ENCODE measurements around the gene SLC35C1.

The SLC35C1 gene

GRCh38 chr11:45811571-45812290, 6.8 kb downstream of the SLC35C1 start:
- H3K36me3 ChIP-seq (ENCODE audit: insufficient read depth, insufficient read length, low read length), result peaks cover 58% of the 10 kb centered on the region
- peaks cover 16% of the 10 kb centered on the region for H3K4me1 ChIP-seq (ENCODE audit: insufficient read depth, insufficient read length)
- no peaks in the 10 kb centered on the region for H3K27me3 ChIP-seq (ENCODE audit: insufficient read depth, insufficient read length)
- DNase-seq (ENCODE audit: low read depth, low spot score), result no peak
- no peaks in the 10 kb centered on the region for H3K9me3 ChIP-seq (ENCODE audit: insufficient read depth, low read length)
- no peak overlapping the region for H3K9ac ChIP-seq (ENCODE audit: insufficient read length, low read depth)
- H3K4me3 ChIP-seq (ENCODE audit: insufficient read length, low read depth), result no peak overlapping the region
- TF ChIP-seq SUZ12 (IDR thresholded peaks at IDR 0.05; ENCODE audit: extremely low read depth, insufficient read depth, insufficient read length) (no peak), ZNF274 (IDR thresholded peaks at IDR 0.05; ENCODE audit: low read depth, low read length) (no peak), YY1 (IDR thresholded peaks at IDR 0.05; ENCODE audit: insufficient read depth, insufficient read length) (no peak)

DNA sequence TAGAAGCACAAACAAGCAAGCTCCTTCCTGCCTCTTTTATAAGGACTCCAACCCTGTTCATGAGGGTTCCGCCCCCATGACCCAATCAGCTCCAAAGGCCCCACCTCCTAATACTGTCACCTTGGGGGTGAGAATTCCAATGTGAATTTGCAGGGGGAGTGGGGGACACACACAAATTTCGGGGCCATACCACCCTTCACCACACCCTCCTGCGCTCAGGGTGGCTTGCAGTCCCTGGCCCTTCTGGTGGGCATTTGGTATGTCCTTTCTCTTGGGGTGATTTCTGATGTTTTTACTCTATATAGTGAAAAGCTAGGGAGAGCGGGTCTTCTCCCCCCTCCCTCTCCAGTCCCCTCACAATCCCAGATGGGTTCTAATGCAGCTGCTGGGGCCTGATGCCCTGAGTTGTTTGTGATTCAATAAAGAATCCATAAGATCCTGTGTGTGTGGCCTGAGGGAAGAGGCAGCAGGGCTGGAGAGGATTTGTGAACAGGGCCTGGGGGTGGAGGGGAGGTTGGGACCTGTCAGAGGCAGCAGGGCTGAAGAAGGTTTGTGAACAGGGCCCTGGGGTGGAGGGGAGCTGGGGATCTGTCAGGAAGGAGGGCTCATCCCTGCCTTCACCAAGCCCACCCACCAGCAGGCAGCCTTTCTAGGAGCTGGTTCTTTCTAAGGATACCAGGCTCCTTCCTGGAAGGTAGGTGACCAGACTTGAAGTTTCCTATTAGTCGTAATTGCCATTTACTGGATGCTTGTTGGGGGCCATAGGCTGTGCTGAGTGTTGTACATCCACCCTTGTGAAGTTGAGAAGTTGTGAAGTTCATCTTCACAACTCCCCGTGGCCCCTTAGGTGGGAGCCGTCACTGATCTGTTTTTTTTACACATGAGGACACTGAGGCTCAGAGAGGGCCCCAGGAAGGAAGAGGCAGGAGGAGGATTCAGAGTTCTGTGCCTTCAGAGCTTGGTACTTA, 7.9 kb downstream of the SLC35C1 start:
- TF ChIP-seq SUZ12 (IDR thresholded peaks at IDR 0.05; ENCODE audit: extremely low read depth, insufficient read depth, insufficient read length) (no peak), ZNF274 (IDR thresholded peaks at IDR 0.05; ENCODE audit: low read depth, low read length) (no peak), YY1 (IDR thresholded peaks at IDR 0.05; ENCODE audit: insufficient read depth, insufficient read length) (no peak)
- DNase-seq (ENCODE audit: low read depth, low spot score), result no peak
- Histone ChIP-seq H3K27me3 (ENCODE audit: insufficient read depth, insufficient read length) (no peaks in the 10 kb centered on the region), H3K4me3 (ENCODE audit: insufficient read length, low read depth) (no peak overlapping the region), H3K36me3 (ENCODE audit: insufficient read depth, insufficient read length, low read length) (peaks cover 47% of the 10 kb centered on the region), H3K9me3 (ENCODE audit: insufficient read depth, low read length) (no peaks in the 10 kb centered on the region), H3K9ac (ENCODE audit: insufficient read length, low read depth) (peak overlapping the region; percentile 29), H3K4me1 (ENCODE audit: insufficient read depth, insufficient read length) (peaks cover 13% of the 10 kb centered on the region)

DNA sequence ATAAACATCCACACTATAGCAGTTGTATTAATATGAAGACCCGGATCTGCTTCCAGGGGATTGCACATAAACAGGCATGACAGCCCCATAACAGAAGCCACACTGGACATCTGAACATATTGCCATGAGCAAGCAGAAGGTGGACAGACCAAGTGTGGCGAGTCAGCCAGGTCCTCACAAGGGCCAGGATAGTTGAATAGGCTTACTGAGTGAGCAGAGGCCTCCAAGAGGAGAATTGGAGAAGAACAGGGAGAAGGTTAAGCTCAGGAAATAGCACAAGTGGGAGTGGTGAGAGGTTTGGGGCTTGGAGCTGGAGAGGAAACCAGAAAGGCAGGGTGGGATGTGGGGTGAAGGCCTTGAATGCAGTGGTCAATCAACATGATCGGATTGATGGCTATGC, 10.8 kb downstream of the SLC35C1 start:
- H3K4me1 ChIP-seq (ENCODE audit: insufficient read depth, insufficient read length), result peaks cover 10% of the 10 kb centered on the region
- H3K4me3 ChIP-seq (ENCODE audit: insufficient read length, low read depth), result no peak overlapping the region
- no peaks in the 10 kb centered on the region for H3K9me3 ChIP-seq (ENCODE audit: insufficient read depth, low read length)
- peak overlapping the region; percentile 34 for H3K9ac ChIP-seq (ENCODE audit: insufficient read length, low read depth)
- no peaks in the 10 kb centered on the region for H3K27me3 ChIP-seq (ENCODE audit: insufficient read depth, insufficient read length)
- peaks cover 21% of the 10 kb centered on the region for H3K36me3 ChIP-seq (ENCODE audit: insufficient read depth, insufficient read length, low read length)
- DNase-seq (ENCODE audit: low read depth, low spot score), result no peak
- no peak for TF ChIP-seq YY1 (IDR thresholded peaks at IDR 0.05; ENCODE audit: insufficient read depth, insufficient read length)
- TF ChIP-seq ZNF274 (IDR thresholded peaks at IDR 0.05; ENCODE audit: low read depth, low read length), result no peak

- DNase-seq (ENCODE audit: low read depth, low spot score), result peak; percentile 75
- no peaks in the 10 kb centered on the region for H3K9me3 ChIP-seq (ENCODE audit: insufficient read depth, low read length)
These were observed 11.7 kb downstream of the SLC35C1 start for GRCh38 chr11:45816614-45817013.

DNA sequence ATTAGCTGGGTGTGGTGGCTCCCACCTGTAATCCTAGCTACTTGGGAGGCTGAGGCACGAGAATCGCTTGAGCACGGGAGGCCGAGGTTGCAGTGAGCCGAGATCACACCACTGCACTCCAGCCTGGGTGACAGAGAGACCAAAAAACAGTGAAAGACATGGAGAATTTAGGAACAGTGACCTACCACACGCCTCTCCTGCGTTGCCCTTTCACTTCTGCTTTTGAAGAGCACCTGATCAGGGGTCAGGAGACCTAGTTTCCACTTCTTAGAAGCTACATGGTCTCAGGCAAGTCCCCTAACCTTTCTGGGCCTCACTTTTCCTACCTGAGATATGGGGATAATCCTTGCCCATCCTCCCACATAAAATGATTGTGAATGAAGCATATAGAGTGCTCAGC, 12.2 kb downstream of the SLC35C1 start:
- no peak for DNase-seq (ENCODE audit: low read depth, low spot score)
- Histone ChIP-seq H3K9me3 (ENCODE audit: insufficient read depth, low read length) (no peaks in the 10 kb centered on the region), H3K9ac (ENCODE audit: insufficient read length, low read depth) (no peak overlapping the region), H3K36me3 (ENCODE audit: insufficient read depth, insufficient read length, low read length) (peaks cover 7% of the 10 kb centered on the region), H3K4me1 (ENCODE audit: insufficient read depth, insufficient read length) (peaks cover 10% of the 10 kb centered on the region), H3K4me3 (ENCODE audit: insufficient read length, low read depth) (no peak overlapping the region), H3K27me3 (ENCODE audit: insufficient read depth, insufficient read length) (no peaks in the 10 kb centered on the region)
- TF ChIP-seq ZNF274 (IDR thresholded peaks at IDR 0.05; ENCODE audit: low read depth, low read length) (no peak), SUZ12 (IDR thresholded peaks at IDR 0.05; ENCODE audit: extremely low read depth, insufficient read depth, insufficient read length) (no peak), YY1 (IDR thresholded peaks at IDR 0.05; ENCODE audit: insufficient read depth, insufficient read length) (no peak)

More at GRCh38 chr11:45816614-45817013, 11.7 kb downstream of the SLC35C1 start:
- peaks cover 10% of the 10 kb centered on the region for H3K4me1 ChIP-seq (ENCODE audit: insufficient read depth, insufficient read length)
- H3K27me3 ChIP-seq (ENCODE audit: insufficient read depth, insufficient read length), result no peaks in the 10 kb centered on the region
- no peak overlapping the region for H3K4me3 ChIP-seq (ENCODE audit: insufficient read length, low read depth)
- peaks cover 13% of the 10 kb centered on the region for H3K36me3 ChIP-seq (ENCODE audit: insufficient read depth, insufficient read length, low read length)
- TF ChIP-seq SUZ12 (IDR thresholded peaks at IDR 0.05; ENCODE audit: extremely low read depth, insufficient read depth, insufficient read length) (no peak), ZNF274 (IDR thresholded peaks at IDR 0.05; ENCODE audit: low read depth, low read length) (no peak), YY1 (IDR thresholded peaks at IDR 0.05; ENCODE audit: insufficient read depth, insufficient read length) (no peak)
- peak overlapping the region; percentile 34 for H3K9ac ChIP-seq (ENCODE audit: insufficient read length, low read depth)

- no peak overlapping the region for H3K9ac ChIP-seq (ENCODE audit: insufficient read length, low read depth)
- no peak overlapping the region for H3K4me3 ChIP-seq (ENCODE audit: insufficient read length, low read depth)
- TF ChIP-seq ZNF274 (IDR thresholded peaks at IDR 0.05; ENCODE audit: low read depth, low read length) (no peak), SUZ12 (IDR thresholded peaks at IDR 0.05; ENCODE audit: extremely low read depth, insufficient read depth, insufficient read length) (no peak), YY1 (IDR thresholded peaks at IDR 0.05; ENCODE audit: insufficient read depth, insufficient read length) (no peak)
- no peaks in the 10 kb centered on the region for H3K27me3 ChIP-seq (ENCODE audit: insufficient read depth, insufficient read length)
- no peaks in the 10 kb centered on the region for H3K4me1 ChIP-seq (ENCODE audit: insufficient read depth, insufficient read length)
- DNase-seq (ENCODE audit: low read depth, low spot score), result no peak
- no peaks in the 10 kb centered on the region for H3K36me3 ChIP-seq (ENCODE audit: insufficient read depth, insufficient read length, low read length)
- H3K9me3 ChIP-seq (ENCODE audit: insufficient read depth, low read length), result no peaks in the 10 kb centered on the region
These were observed 14.1 kb downstream of the SLC35C1 start for GRCh38 chr11:45818961-45819605.

Measured in NT2/D1 (cell line).